ENCODE data around the gene CPOX.
"Not testable (repeated sequence)": the region's sequence is repeated elsewhere in the genome, so short reads cannot be mapped to it uniquely, and the experiment has no call there.

The CPOX gene

DNA sequence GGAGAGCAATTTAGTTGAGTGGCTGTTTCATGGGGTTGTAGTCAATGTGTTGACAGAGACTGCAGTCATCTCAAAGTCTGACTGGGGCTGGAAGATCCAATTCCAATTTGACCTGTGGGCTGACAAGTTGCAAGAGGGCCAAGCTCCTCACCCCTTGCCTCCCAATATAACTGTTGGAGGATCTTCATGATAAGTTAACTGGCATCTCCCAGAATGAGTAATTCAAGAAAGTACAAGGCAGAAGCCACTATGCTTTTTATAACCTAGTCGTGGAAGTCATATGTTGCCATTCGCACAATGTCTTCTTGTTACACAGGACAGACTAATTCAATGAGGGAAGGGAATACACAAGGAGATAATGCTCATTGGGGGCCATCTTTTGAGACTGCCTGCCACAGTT, 32.5 kb downstream of the CPOX start:
- DNase-seq: no peak

DNA sequence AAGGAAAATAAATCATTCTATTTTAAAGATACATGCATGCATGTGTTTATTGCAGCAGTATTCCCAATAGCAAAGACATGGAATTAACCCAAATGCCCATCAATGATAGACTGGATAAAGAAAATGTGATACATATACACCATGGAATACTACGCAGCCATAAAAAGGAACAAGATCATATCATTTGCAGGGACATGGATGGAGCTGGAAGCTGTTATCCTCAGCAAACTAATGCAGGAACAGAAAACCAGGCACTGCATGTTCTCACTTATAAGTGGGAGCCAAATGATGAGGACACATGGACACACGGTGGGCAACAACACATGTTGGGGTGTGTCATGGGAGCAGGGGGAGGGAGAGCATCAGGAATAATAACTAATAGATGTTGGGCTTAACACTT, 33.6 kb downstream of the CPOX start:
- DNase-seq: not testable (repeated sequence)

- DNase-seq: no peak
These were observed 35.1 kb downstream of the CPOX start for GRCh38 chr3:98558100-98558827.

DNA sequence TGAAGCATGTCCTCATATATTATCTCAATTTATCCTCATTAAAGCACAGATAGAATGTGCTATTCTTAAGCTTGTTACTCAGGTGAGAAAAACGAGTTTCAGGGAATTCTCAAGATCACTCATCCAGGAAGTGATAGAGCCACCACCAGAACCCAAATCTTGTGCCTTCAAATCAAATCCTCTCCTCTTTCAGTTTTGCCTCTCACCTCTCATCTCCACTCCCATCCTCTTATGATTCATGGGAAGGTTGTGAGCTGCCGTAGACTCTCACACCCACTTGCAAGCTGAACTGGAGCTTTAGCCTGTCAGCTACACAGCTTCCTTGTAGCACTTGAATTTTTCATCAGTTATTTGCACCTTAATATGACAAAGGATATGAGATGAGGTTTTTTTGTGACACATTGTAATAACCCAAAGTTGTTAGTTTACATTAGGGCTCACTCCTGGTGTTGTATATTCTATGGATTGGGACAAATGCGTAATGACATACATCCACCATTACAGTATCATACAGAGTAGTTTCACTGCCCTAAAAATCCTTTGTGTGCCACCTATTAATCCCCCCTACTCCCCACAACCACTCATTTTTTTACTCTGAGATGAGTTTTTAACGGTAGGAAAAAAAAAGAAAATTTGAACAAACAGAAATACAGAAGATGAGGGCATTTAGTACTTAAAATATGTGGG, 35.9 kb downstream of the CPOX start:
- DNase-seq: no peak

DNA sequence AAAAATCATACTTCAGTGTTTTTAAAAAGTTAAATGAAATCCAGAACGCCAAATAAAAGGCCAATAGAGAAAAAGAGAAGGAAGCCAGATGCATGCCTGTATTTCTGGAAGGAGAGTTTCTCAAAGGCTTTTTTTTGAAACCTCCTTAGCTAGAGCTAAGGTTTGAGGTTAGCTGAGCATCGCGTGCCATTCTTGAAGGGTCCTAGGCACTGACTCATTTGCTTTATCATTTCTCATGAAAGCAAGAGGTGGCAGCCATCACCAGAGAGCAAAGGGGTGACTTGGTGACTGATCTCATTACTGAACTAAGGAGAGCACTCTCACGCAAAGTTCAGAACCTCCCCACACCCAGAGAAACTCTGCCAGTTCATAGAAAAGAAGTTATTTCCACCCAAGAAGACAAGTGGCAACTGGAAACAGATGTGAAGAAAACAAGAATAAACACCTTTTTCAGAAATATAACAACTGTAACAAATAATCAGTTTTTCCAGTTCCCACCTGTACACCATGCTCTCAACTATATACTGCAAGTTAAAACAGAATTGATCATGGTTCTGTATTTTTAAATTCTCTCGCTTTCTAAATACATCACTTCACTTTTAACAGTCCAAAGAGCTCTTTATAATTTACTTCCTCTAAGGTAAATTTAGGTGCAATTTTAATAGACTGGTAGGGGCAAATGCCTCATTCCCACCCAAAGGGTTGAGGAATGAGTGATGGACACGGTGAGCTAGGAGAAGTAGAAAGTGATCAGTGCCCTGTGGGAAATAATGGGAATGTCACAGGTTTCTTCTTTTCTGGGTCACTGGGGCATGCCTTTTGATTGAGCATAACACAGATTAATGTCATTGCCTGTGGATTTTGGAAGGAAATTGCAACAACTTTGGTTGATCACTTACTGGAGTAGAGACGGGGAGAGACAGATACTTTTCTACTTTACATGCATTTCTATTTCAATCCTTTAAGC, 37.0 kb downstream of the CPOX start:
- peak; percentile 37 for DNase-seq

DNA sequence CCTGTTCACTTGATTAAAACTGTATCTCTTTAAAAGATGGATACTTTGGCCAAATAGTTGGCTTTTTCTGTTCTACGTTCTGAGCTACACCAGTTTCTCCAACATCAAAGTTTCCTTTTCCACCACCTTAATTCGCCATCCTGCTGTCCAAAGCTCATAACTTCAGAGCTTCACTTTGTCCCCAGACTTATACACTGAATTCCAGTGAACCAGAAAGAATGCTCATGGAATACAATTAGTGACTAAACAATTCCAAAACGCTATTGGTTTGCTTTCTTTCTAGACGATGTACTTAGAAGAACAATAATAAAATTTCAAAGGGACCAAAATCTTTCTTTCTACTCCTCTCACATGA, 38.4 kb downstream of the CPOX start:
- DNase-seq: no peak

DNA sequence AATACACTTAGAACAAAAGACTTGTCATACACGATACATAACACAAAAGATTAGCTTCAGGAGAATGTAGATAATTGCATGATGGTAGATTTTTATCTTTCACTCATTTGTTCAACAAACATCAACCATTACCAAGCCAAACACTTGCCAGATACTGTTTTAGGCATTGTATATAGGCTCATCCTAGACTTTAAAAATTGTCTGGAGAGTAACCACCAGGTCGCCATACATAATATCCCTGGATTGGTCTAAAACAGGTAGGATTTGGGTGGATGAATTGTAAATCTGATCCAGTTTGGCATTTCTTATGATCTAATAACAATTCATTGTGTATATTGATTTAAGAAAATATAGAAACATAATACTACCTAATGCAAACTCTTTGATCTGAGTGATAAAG, 38.8 kb downstream of the CPOX start:
- DNase-seq: no peak

GRCh38 chr3:98553753-98554152, 39.7 kb downstream of the CPOX start:
- no peak for DNase-seq

GRCh38 chr3:98553021-98553563, 40.3 kb downstream of the CPOX start:
- DNase-seq: no peak

GRCh38 chr3:98552232-98553020, 41.0 kb downstream of the CPOX start:
- no peak for DNase-seq

DNA sequence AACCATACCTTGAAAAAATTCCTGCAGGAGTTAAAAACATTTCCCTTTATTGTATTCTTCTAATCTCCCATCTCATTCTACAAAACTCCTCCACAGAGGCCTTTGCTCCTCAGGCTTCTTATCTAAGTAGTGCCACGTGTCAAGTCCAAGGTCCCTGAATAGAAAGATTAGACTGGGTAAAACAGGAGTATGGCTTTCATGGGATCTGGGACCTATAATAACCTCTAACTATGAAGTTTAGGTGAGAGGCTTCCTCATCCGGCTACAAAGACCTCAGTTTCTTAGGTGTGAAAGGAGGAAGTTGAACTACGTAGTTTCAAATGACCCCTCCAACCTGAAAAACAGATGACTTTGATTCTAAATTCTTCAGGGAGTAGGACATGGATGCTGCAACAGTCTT, 41.7 kb downstream of the CPOX start:
- DNase-seq: no peak

DNA sequence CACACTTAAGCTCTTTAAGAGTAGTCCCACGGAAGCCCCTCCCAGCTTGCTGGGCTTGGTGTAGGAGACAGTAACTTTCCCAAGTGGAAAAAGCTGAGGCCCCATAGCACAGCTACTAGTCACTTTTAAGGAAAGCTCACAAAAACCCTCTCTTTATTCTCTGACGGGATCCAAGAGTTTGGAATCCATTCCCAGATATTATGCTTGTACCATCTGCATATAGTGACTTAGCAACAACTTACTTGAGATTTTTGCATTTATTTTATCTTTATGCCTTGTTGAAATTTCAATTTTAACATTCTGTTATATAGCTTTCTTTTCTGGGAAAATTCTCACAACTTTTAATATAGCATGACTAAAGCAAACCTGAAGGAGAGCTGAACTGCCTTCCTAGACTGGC, 42.2 kb downstream of the CPOX start:
- DNase-seq: no peak

DNA sequence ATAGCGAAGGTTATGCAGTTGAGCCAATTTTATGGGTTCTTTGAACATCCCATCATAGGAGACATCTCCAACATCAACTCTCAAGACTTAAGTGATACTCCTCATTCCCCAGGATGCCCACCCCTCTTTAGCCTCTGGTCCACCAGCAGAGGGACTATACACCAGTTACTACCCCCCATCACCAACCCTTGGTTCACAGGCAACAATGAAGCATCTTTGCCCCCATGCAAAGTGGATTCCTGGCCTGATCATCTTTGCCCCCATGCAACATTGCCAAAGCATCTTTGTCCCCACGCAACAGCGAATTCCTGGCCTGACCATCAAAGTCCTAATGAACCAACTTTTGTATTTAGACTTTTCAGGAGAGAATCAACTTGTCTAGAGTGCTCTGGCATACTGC, 42.6 kb downstream of the CPOX start:
- DNase-seq: no peak

GRCh38 chr3:98548544-98548943, 44.9 kb downstream of the CPOX start:
- DNase-seq: no peak

DNA sequence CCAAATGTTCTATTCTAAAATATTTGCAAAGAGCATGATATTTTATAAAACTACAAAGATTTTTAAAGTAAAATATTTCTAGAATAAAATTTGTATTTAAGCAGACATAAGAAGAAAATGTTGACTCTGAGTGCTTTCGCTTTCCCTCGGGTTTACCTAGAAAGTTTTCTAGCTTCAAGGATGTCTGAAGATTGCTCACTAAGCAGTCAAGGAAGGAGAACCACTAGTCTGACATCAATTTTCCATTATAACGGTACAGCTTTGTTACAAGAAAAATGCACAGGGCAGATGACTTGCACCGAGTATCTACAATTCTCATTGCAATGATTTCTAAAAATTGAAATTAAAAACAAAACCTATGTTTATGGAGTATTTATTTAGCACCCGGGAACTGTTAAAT, 47.5 kb downstream of the CPOX start:
- no peak for DNase-seq

- DNase-seq: no peak
These were observed 50.8 kb downstream of the CPOX start for GRCh38 chr3:98542623-98543022.

GRCh38 chr3:98541695-98542094, 51.7 kb downstream of the CPOX start:
- DNase-seq: no peak

DNA sequence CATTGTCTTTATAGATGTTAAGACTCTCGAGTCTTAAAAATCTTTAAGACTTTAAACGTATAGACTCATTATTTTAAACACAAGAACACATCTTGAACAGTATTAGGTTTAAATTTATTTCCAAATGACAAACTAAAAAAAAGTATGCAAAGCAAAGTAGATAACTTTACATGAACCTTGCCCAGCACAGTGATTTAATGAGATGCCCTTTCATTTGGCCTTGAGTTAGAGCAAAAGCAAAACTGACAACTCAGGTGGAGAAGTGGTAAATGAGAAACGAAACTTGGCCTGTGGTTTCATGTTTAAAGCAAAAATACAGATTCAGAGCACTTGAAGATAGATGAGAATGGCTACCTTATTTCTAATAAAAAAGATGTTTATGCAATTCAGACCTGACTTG, 53.1 kb downstream of the CPOX start:
- no peak for DNase-seq

DNA sequence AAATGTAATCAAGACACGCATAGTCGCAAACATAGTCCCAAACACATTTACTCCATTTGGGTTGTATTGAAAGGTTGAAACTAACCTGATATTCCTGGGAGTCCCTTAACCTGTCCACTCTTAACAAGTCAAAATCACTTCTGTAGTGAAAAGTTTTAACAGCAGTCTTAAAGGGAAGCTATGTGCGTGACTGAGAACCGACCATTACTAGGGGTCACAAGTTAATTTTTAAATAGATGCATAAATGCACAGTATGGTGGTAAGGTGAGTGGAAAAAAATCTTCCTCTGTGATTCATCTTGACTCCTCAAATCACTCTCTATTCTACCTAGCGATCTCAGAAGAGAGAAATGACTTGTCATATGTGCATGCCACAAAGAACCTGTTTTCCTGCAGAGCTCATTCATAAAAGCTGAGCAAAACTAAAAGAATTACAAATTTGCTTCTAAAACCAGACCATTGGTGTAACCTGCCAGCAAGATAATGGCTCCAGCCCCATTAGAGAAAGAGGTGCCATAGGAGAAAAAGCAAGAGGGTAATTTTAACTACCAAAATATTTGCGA, 56.9 kb downstream of the CPOX start:
- no peak for DNase-seq

- DNase-seq: no peak
These were observed 58.7 kb downstream of the CPOX start for GRCh38 chr3:98534734-98535133.

GRCh38 chr3:98534168-98534567, 59.2 kb downstream of the CPOX start:
- no peak for DNase-seq

Data from CD4-positive, alpha-beta T cell treated with Interleukin-15 for 1 hour (primary cell).